Fibroblast of lung (primary cell): ENCODE results near the gene CNNM1. TPM values are rescaled to one million over a fixed set of nuclear protein-coding genes. Genes with fewer than 3 reads are reported as not detected.
A peak's percentile ranks its signal among the peaks of the same experiment; 100 is the strongest.

Experiments used
- DNase-seq, 2 donors: peaks; one replicate each; pipeline versions ENCODE4 v3.0.0 to v3.0.0-alpha.2; 2010; ENCODE audit warnings: low read depth in 2 of 2
- H2AFZ ChIP-seq: 2 replicates; pipeline ENCODE4 v1.5.1; 2012; ENCODE audit warnings: low read length, control low read depth, inconsistent platforms
- H3K27ac ChIP-seq: 2 replicates; pipeline ENCODE4 v1.5.1; 2011; ENCODE audit warnings: low read length, control low read depth; ENCODE audit not compliant: insufficient read depth
- H3K27me3 ChIP-seq: 2 replicates; pipeline ENCODE4 v1.5.1; 2011; ENCODE audit warnings: mild to moderate bottlenecking, low read length; ENCODE audit not compliant: control insufficient read depth, insufficient read depth
- H3K36me3 ChIP-seq: 2 replicates; pipeline ENCODE4 v1.5.1; 2011; ENCODE audit warnings: low read length; ENCODE audit not compliant: control insufficient read depth, insufficient read depth
- H3K4me1 ChIP-seq: 2 replicates; pipeline ENCODE4 v1.5.1; 2011; ENCODE audit warnings: low read length; ENCODE audit not compliant: control insufficient read depth, insufficient read depth; ENCODE audit errors: extremely low read depth
- H3K4me2 ChIP-seq: 2 replicates; pipeline ENCODE4 v1.5.1; 2011; ENCODE audit warnings: low read length, control low read depth; ENCODE audit not compliant: insufficient read depth; ENCODE audit errors: extremely low read depth
- H3K4me3 ChIP-seq, 4 experiments: fragments of 200-600 bp in 1 of 4; sonication (generic) in 1 of 4; replicated peaks in 1 of 4; 2 replicates each; pipeline ENCODE4 v1.5.1; 2011 to 2016; ENCODE audit warnings: low read length in 4 of 4, low read depth in 3 of 4, mild to moderate bottlenecking in 3 of 4, control low read depth in 2 of 4, inconsistent platforms in 1 of 4, mixed read lengths in 1 of 4; ENCODE audit not compliant: insufficient read depth in 1 of 4; ENCODE audit errors: control extremely low read depth in 1 of 4
- H3K79me2 ChIP-seq: 2 replicates; pipeline ENCODE4 v1.5.1; 2012; ENCODE audit warnings: mild to moderate bottlenecking, low read length, inconsistent platforms; ENCODE audit not compliant: control insufficient read depth, insufficient read depth
- H3K9ac ChIP-seq: 2 replicates; pipeline ENCODE4 v1.5.1; 2011; ENCODE audit warnings: mild to moderate bottlenecking, low read length, control low read depth; ENCODE audit not compliant: insufficient read depth
- H3K9me3 ChIP-seq: 2 replicates; pipeline ENCODE4 v1.5.1; 2012; ENCODE audit warnings: low read depth, low read length; ENCODE audit not compliant: control insufficient read depth, insufficient read depth
- H4K20me1 ChIP-seq: 2 replicates; pipeline ENCODE4 v1.5.1; 2011; ENCODE audit warnings: low read length; ENCODE audit not compliant: control insufficient read depth, insufficient read depth; ENCODE audit errors: extremely low read depth
- CTCF ChIP-seq, 2 donors: IDR thresholded peaks in 1 of 2; conservative IDR thresholded peaks in 1 of 2; 1 replicate in 1 of 2; 2 replicates in 1 of 2; pipeline ENCODE4 v1.5.1; 2011 to 2012; ENCODE audit warnings: low read length in 2 of 2, control low read depth in 1 of 2, inconsistent platforms in 1 of 2, low read depth in 1 of 2, mild to moderate bottlenecking in 1 of 2
- EZH2 ChIP-seq: IDR thresholded peaks from 2 replicates; pipeline ENCODE4 v1.5.1; 2012; ENCODE audit warnings: low read length, control low read depth, mild to moderate bottlenecking; ENCODE audit errors: missing control alignments
- polyA plus RNA-seq, 2 donors: library from polyadenylated mRNA; depleted of rRNA in 1 of 2; stranded (reverse) in 1 of 2; unstranded in 1 of 2; fragments of >200 nt; gene quantifications; 2 replicates each; pipeline ENCODE4 v1.2.1, GENCODE V29; 2011 to 2012; ENCODE audit warnings: missing spikeins in 1 of 2
- total RNA-seq: library from RNA; depleted of rRNA; stranded (reverse); fragments of >200 nt; gene quantifications from 2 replicates; pipeline ENCODE4 v1.2.1, GENCODE V29; 2014

The CNNM1 gene
- total and polyA plus RNA-seq, 2 donors (not counting 1 experiment from before 2014, with no cell fraction given): 0.20 to 0.66 TPM

GRCh38 chr10:99430451-99431189 lies 101.5 kb downstream of the CNNM1 start, which contains the start of gene GOT1:
Gene GOT1 (minus strand): TSS chr10:99430624. CDS start chr10:99430565, 59 bp downstream.
- no peaks in the 10 kb centered on the region for H3K4me1 ChIP-seq
- H3K4me2 ChIP-seq: peak within 1 kb of the TSS; percentile 93
- no peaks in the 10 kb centered on the region for H4K20me1 ChIP-seq
- H2AFZ ChIP-seq: peak within 1 kb of the TSS; percentile 98
- H3K79me2 ChIP-seq: peaks cover 11% of the 10 kb centered on the region
- H3K4me3 ChIP-seq: peak within 1 kb of the TSS; percentile 92 to 100 (median 98)
- no peaks in the 10 kb centered on the region for H3K36me3 ChIP-seq
- peak within 1 kb of the TSS; percentile 87 for H3K27ac ChIP-seq
- no peak for TF ChIP-seq EZH2
- TF ChIP-seq CTCF (conservative IDR thresholded peaks at IDR 0.05 in 1 of 2, IDR thresholded peaks at IDR 0.05 in 1 of 2; ENCODE audit: low read depth in 1 of 2, low read length in 2 of 2): no peak
- DNase-seq: peak; percentile 99
- H3K9ac ChIP-seq: peak within 1 kb of the TSS; percentile 88
- H3K9me3 ChIP-seq: no peaks in the 10 kb centered on the region
- H3K27me3 ChIP-seq: no peaks in the 10 kb centered on the region

DNA sequence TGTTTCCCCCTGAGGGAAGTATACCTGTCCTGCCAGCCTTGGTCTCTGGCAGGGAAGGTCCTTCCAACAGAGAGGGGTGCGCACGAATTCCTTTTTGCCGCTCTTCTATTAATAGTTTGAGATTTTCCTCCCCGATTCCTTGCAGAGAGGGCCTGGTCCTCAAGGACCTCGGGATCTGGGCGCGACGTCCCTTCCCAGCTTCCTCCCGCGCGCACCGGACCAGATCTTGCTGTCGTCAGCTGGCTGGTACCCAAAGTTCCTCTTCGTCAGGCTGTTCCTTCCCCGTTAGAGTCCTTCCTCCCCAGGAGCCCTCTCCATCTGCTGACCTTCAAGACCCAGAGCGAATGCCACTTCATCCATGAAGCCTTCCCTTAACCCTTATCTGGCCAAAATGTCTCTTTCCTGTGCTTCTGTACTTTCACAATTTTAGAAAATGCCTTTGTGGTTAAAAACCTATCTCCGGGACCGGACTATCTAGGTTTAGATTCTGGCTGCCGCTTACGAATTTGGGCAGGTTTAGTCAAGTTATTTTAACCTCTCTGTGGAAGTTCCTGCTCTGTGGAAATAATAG lies 102.1 kb downstream of the CNNM1 start:
- H3K4me2 ChIP-seq: peak overlapping the region; percentile 93
- H3K79me2 ChIP-seq: peaks cover 11% of the 10 kb centered on the region
- H3K4me3 ChIP-seq: peak overlapping the region; percentile 92 to 100 (median 98)
- H4K20me1 ChIP-seq: no peaks in the 10 kb centered on the region
- peak overlapping the region; percentile 72 for H2AFZ ChIP-seq
- H3K27ac ChIP-seq: peak overlapping the region; percentile 87
- peak; percentile 39 to 50 for DNase-seq
- H3K36me3 ChIP-seq: no peaks in the 10 kb centered on the region
- H3K9me3 ChIP-seq: no peaks in the 10 kb centered on the region
- TF ChIP-seq CTCF (conservative IDR thresholded peaks at IDR 0.05 in 1 of 2, IDR thresholded peaks at IDR 0.05 in 1 of 2; ENCODE audit: low read depth in 1 of 2, low read length in 2 of 2): no peak
- TF ChIP-seq EZH2: no peak
- H3K27me3 ChIP-seq: no peaks in the 10 kb centered on the region
- H3K4me1 ChIP-seq: no peaks in the 10 kb centered on the region
- peak overlapping the region; percentile 88 for H3K9ac ChIP-seq

GRCh38 chr10:99432047-99432446 lies 102.9 kb downstream of the CNNM1 start:
- Histone ChIP-seq H3K79me2 (peaks cover 11% of the 10 kb centered on the region), H2AFZ (no peak overlapping the region), H3K4me3 (peak overlapping the region in 2 of 4 experiments; percentile 97 to 100)

More at GRCh38 chr10:99432047-99432446, 102.9 kb downstream of the CNNM1 start:
- DNase-seq: no peak
- Histone ChIP-seq H3K4me2 (no peak overlapping the region), H3K27me3 (no peaks in the 10 kb centered on the region), H3K9ac (no peak overlapping the region), H3K9me3 (no peaks in the 10 kb centered on the region), H3K36me3 (no peaks in the 10 kb centered on the region), H3K27ac (no peak overlapping the region), H3K4me1 (no peaks in the 10 kb centered on the region), H4K20me1 (no peaks in the 10 kb centered on the region)
- TF ChIP-seq CTCF (conservative IDR thresholded peaks at IDR 0.05 in 1 of 2, IDR thresholded peaks at IDR 0.05 in 1 of 2; ENCODE audit: low read depth in 1 of 2, low read length in 2 of 2): no peak
- TF ChIP-seq EZH2: no peak
